Measurements from ENCODE around the gene CLEC12A. TPM values are rescaled to one million over a fixed set of nuclear protein-coding genes. Genes with fewer than 3 reads are reported as not detected.

Gene CLEC12A
- not detected in 5 replicates for total RNA-seq (2022; extraction: Qiagen RNA extraction; ENCODE audit: low read depth)

DNA sequence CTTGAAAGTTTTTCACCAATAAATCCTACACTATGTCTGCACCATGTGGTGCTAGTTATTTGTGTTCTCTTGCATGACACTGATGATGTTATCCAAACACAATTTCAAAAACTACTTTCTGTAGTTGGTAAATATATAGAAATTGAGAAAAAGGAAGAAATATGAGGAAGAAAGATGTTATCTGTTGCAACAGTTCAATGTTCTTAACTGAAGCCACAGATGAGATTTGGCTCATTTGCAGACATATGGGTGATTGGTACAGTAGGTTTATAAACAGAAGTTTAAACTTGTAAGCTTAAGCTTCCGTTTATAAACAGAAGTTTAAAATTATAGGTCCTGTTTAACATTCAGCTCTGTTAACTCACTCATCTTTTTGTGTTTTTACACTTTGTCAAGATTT is at the start of gene CLEC12A:
TSS of gene CLEC12A (plus strand) at position 229 of the 400 bp plus-strand sequence. CDS start 188 bp downstream, outside the sequence.

DNA sequence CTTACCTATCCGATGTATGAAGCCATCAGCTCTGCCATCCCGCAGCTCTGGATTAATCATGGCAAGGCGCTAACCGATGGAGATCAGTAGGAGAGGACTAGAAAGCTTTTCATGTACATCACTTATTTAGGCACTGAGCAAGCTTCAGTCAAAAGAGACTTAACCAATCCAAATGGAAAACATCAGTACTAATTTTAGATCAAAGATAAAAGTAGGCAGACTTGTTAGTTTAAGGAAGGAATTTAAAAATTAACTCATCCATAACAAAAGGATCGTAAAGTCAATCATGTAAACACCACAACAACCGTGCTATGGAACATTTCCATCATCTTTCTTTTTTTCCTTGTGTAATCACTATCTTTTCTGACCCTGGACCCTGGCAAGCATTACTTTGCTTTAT is 38.9 kb upstream of the CLEC12A start, which contains the start of gene CLEC2A:
TSS of gene CLEC2A (minus strand) at position 101 of the 400 bp plus-strand sequence. CDS start at position 60, 41 bp downstream.

DNA sequence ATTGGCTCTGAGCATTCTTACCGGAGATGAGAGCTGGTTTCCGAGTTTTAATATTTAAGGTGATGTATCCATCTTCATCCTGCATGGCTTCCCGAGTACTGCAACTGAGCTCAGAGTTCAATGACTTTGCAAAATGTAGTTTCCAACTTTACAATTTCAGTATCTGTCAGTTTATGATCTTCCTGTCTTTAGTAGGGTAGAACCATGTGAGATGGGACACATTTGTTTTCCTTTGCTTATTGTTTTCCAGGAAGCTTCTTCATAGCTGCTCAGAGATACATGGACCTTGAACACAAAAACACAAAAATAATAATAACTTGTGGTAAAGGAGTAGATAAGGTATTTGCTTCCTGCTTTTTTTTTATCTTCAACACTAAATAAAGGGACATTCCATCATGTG is 27.8 kb downstream of the CLEC12A start, which contains the start of gene CLEC1B:
TSS of gene CLEC1B (minus strand) at position 106 of the 400 bp plus-strand sequence. CDS start at position 85, 21 bp downstream.

DNA sequence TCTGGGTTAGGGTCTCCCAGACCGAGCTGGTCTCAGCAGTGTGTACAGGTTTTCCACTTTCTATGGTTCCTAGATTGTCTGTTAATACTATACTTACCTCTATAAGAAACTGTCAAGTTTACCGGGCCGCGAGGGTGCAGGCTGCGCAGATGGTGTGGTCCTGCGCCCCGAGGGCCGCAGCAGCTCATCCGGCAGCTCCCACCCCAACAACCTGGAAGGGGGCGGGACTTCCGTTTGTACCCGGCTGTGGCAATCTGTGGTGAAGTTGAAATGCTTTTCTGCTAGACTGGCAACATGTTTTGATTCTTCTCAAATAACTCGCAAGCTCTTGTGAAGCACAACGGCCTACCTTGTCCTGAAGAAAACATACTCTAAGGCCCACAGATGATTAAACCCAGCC is 59.2 kb downstream of the CLEC12A start, which contains the start of gene CLEC9A:
TSS of gene CLEC9A (plus strand) at position 237 of the 400 bp plus-strand sequence. CDS start 22,006 bp downstream, outside the sequence.

Other genes with a start within 250 kb of the CLEC12A start
- gene CLECL1, start 238.3 kb upstream of the CLEC12A start, total RNA-seq (2022; extraction: Qiagen RNA extraction; ENCODE audit: low read depth): not detected in 5 replicates
- 0.16 TPM in 1 of 5 replicates, not detected in the others for gene CD69, start 210.5 kb upstream of the CLEC12A start, total RNA-seq (2022; extraction: Qiagen RNA extraction; ENCODE audit: low read depth)
- gene KLRF1, start 143.9 kb upstream of the CLEC12A start, total RNA-seq (2022; extraction: Qiagen RNA extraction; ENCODE audit: low read depth): not detected in 5 replicates
- 1.0 to 1.6 TPM (median 1.5 TPM) in 5 replicates for gene CLEC2B, start 102.1 kb upstream of the CLEC12A start, total RNA-seq (2022; extraction: Qiagen RNA extraction; ENCODE audit: low read depth)
- not detected in 5 replicates for gene KLRF2, start 89.9 kb upstream of the CLEC12A start, total RNA-seq (2022; extraction: Qiagen RNA extraction; ENCODE audit: low read depth)
- gene CLEC2A, start 39.0 kb upstream of the CLEC12A start, total RNA-seq (2022; extraction: Qiagen RNA extraction; ENCODE audit: low read depth): not detected in 5 replicates
- not detected in 5 replicates for gene CLEC1B, start 27.7 kb downstream of the CLEC12A start, total RNA-seq (2022; extraction: Qiagen RNA extraction; ENCODE audit: low read depth)
- not detected in 5 replicates for gene CLEC12B, start 39.2 kb downstream of the CLEC12A start, total RNA-seq (2022; extraction: Qiagen RNA extraction; ENCODE audit: low read depth)
- gene CLEC9A, start 59.3 kb downstream of the CLEC12A start, total RNA-seq (2022; extraction: Qiagen RNA extraction; ENCODE audit: low read depth): not detected in 5 replicates
- not detected in 5 replicates for gene CLEC1A, start 127.6 kb downstream of the CLEC12A start, total RNA-seq (2022; extraction: Qiagen RNA extraction; ENCODE audit: low read depth)
- gene CLEC7A, start 158.8 kb downstream of the CLEC12A start, total RNA-seq (2022; extraction: Qiagen RNA extraction; ENCODE audit: low read depth): not detected in 5 replicates
- 0.72 to 1.8 TPM (median 1.2 TPM) in 5 replicates for gene OLR1, start 200.7 kb downstream of the CLEC12A start, total RNA-seq (2022; extraction: Qiagen RNA extraction; ENCODE audit: low read depth)
- gene TMEM52B, start 207.6 kb downstream of the CLEC12A start, total RNA-seq (2022; extraction: Qiagen RNA extraction; ENCODE audit: low read depth): 0.08 to 0.64 TPM (median 0.16 TPM) in 4 of 5 replicates, not detected in the other
- gene GABARAPL1, start 241.5 kb downstream of the CLEC12A start, total RNA-seq (2022; extraction: Qiagen RNA extraction; ENCODE audit: low read depth): 37.0 to 47.9 TPM (median 37.9 TPM) in 5 replicates